NCI-H2227 (cell line): ENCODE data around the gene ADARB2.

Experiments
- DNase-seq: peaks from one replicate; lab custom pipeline; 2025; ENCODE audit not compliant: unreplicated experiment; lab: John Stamatoyannopoulos, UW

ADARB2 gene

GRCh38 chr10:1687190-1687589 lies 50.1 kb downstream of the ADARB2 start:
- DNase-seq, result no peak

- DNase-seq, result no peak
Measured at GRCh38 chr10:1686491-1686749, 50.9 kb downstream of the ADARB2 start.

GRCh38 chr10:1685699-1686490 lies 51.4 kb downstream of the ADARB2 start:
- no peak for DNase-seq

GRCh38 chr10:1684991-1685390 lies 52.3 kb downstream of the ADARB2 start:
- DNase-seq, result no peak

GRCh38 chr10:1683649-1684048 lies 53.7 kb downstream of the ADARB2 start:
- DNase-seq, result no peak

- DNase-seq, result no peak
Measured at GRCh38 chr10:1679821-1680650, 57.3 kb downstream of the ADARB2 start.

GRCh38 chr10:1678084-1678483 lies 59.2 kb downstream of the ADARB2 start:
- no peak for DNase-seq

GRCh38 chr10:1677307-1677939 lies 59.9 kb downstream of the ADARB2 start:
- DNase-seq, result no peak

- DNase-seq, result no peak
Measured at GRCh38 chr10:1674501-1674900, 62.8 kb downstream of the ADARB2 start.

- no peak for DNase-seq
Measured at GRCh38 chr10:1673568-1674345, 63.6 kb downstream of the ADARB2 start.

GRCh38 chr10:1672001-1672781 lies 65.1 kb downstream of the ADARB2 start:
- no peak for DNase-seq

- no peak for DNase-seq
Measured at GRCh38 chr10:1671366-1672000, 65.8 kb downstream of the ADARB2 start.

- DNase-seq, result no peak
Measured at GRCh38 chr10:1670541-1671365, 66.6 kb downstream of the ADARB2 start.

- DNase-seq, result no peak
Measured at GRCh38 chr10:1669433-1669832, 67.9 kb downstream of the ADARB2 start.

GRCh38 chr10:1668399-1668798 lies 68.9 kb downstream of the ADARB2 start:
- no peak for DNase-seq

- DNase-seq, result no peak
Measured at GRCh38 chr10:1667392-1667791, 69.9 kb downstream of the ADARB2 start.

- no peak for DNase-seq
Measured at GRCh38 chr10:1666147-1666546, 71.2 kb downstream of the ADARB2 start.

- DNase-seq, result no peak
Measured at GRCh38 chr10:1665681-1666080, 71.6 kb downstream of the ADARB2 start.

GRCh38 chr10:1665021-1665661 lies 72.2 kb downstream of the ADARB2 start:
- DNase-seq, result no peak
